ENCODE data around the gene ACOX2. TPM values are rescaled to one million over a fixed set of nuclear protein-coding genes. Genes with fewer than 3 reads are reported as not detected.
A peak's percentile ranks its signal among the peaks of the same experiment; 100 is the strongest.

ACOX2 gene
- total and polyA plus RNA-seq, 2 of the 13 experiments (the other 11 are each of a cell fraction or from before 2014, with no cell fraction given) = 42.6 to 98.5 TPM

DNA sequence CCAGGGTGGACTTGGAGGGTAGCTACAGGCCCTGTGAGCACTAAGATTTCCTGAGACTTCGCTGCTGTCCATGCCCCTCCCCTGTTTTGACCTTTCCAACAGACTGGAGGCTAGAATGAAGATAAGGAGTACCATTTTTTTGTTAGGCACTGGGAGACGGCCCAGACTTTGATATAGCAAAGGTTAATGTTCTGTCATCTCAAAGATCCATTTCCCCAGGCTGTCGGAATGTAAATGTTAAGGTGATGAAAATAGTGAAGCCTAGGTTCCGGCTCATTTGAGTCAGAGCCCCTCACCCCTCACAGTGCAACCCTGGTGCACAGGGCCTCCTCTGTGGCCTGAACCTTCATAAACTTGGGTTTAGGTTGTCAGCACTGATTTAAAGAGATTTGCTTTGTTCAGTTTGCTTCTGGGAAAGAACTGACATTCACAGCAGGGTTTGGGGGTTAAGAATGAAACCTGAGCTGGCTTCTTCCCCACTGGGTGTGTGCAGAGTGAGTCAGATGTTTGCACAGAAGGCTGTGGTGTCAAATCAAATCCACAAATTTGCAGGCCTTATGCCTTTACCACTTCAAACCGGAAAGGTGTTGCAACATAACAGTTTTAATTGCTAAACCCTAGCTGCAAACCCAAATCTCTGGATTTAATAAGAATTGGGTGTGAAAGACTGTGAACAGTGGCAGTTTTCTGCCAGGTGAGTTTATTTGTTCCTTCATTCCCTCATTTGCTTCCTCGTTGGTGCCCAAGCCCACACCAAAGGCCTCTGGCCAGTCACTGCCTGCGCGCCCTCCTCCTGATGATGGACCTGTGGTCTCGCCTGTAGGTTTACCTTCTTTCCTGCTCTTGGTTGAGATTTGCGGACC lies 65.7 kb downstream of the ACOX2 start (continued):
- TF ChIP-seq, protein P1, sequence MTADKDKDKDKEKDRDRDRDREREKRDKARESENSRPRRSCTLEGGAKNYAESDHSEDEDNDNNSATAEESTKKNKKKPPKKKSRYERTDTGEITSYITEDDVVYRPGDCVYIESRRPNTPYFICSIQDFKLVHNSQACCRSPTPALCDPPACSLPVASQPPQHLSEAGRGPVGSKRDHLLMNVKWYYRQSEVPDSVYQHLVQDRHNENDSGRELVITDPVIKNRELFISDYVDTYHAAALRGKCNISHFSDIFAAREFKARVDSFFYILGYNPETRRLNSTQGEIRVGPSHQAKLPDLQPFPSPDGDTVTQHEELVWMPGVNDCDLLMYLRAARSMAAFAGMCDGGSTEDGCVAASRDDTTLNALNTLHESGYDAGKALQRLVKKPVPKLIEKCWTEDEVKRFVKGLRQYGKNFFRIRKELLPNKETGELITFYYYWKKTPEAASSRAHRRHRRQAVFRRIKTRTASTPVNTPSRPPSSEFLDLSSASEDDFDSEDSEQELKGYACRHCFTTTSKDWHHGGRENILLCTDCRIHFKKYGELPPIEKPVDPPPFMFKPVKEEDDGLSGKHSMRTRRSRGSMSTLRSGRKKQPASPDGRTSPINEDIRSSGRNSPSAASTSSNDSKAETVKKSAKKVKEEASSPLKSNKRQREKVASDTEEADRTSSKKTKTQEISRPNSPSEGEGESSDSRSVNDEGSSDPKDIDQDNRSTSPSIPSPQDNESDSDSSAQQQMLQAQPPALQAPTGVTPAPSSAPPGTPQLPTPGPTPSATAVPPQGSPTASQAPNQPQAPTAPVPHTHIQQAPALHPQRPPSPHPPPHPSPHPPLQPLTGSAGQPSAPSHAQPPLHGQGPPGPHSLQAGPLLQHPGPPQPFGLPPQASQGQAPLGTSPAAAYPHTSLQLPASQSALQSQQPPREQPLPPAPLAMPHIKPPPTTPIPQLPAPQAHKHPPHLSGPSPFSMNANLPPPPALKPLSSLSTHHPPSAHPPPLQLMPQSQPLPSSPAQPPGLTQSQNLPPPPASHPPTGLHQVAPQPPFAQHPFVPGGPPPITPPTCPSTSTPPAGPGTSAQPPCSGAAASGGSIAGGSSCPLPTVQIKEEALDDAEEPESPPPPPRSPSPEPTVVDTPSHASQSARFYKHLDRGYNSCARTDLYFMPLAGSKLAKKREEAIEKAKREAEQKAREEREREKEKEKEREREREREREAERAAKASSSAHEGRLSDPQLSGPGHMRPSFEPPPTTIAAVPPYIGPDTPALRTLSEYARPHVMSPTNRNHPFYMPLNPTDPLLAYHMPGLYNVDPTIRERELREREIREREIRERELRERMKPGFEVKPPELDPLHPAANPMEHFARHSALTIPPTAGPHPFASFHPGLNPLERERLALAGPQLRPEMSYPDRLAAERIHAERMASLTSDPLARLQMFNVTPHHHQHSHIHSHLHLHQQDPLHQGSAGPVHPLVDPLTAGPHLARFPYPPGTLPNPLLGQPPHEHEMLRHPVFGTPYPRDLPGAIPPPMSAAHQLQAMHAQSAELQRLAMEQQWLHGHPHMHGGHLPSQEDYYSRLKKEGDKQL (CRISPR knock-in tag; IDR thresholded peaks at IDR 0.05; ENCODE audit: low read depth) = peak; percentile 81; the same call in 1 of the 2 replicates
- TF ChIP-seq ZNF678 (CRISPR knock-in tag; IDR thresholded peaks at IDR 0.05) (no peak), ZNF33B (CRISPR knock-in tag; IDR thresholded peaks at IDR 0.05) (peak; percentile 58; the same call in 1 of the 2 replicates), ZFX (CRISPR knock-in tag; IDR thresholded peaks at IDR 0.05; ENCODE audit: low read depth) (peak; percentile 81), GTF2F1 (IDR thresholded peaks at IDR 0.05; ENCODE audit: low read length) (no peak), GFI1 (CRISPR knock-in tag; IDR thresholded peaks at IDR 0.05; ENCODE audit: borderline replicate concordance) (peak; percentile 100), PRPF4 (IDR thresholded peaks at IDR 0.05; ENCODE audit: low read depth, low read length, poor library complexity, severe bottlenecking) (no peak)
- TF ChIP-seq, protein P2, sequence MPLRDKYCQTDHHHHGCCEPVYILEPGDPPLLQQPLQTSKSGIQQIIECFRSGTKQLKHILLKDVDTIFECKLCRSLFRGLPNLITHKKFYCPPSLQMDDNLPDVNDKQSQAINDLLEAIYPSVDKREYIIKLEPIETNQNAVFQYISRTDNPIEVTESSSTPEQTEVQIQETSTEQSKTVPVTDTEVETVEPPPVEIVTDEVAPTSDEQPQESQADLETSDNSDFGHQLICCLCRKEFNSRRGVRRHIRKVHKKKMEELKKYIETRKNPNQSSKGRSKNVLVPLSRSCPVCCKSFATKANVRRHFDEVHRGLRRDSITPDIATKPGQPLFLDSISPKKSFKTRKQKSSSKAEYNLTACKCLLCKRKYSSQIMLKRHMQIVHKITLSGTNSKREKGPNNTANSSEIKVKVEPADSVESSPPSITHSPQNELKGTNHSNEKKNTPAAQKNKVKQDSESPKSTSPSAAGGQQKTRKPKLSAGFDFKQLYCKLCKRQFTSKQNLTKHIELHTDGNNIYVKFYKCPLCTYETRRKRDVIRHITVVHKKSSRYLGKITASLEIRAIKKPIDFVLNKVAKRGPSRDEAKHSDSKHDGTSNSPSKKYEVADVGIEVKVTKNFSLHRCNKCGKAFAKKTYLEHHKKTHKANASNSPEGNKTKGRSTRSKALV (CRISPR knock-in tag; IDR thresholded peaks at IDR 0.05) = 0 out of 2 replicates have a peak, but pooled peaks have one; percentile 68
- TF ChIP-seq, protein P3, sequence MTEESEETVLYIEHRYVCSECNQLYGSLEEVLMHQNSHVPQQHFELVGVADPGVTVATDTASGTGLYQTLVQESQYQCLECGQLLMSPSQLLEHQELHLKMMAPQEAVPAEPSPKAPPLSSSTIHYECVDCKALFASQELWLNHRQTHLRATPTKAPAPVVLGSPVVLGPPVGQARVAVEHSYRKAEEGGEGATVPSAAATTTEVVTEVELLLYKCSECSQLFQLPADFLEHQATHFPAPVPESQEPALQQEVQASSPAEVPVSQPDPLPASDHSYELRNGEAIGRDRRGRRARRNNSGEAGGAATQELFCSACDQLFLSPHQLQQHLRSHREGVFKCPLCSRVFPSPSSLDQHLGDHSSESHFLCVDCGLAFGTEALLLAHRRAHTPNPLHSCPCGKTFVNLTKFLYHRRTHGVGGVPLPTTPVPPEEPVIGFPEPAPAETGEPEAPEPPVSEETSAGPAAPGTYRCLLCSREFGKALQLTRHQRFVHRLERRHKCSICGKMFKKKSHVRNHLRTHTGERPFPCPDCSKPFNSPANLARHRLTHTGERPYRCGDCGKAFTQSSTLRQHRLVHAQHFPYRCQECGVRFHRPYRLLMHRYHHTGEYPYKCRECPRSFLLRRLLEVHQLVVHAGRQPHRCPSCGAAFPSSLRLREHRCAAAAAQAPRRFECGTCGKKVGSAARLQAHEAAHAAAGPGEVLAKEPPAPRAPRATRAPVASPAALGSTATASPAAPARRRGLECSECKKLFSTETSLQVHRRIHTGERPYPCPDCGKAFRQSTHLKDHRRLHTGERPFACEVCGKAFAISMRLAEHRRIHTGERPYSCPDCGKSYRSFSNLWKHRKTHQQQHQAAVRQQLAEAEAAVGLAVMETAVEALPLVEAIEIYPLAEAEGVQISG (CRISPR knock-in tag; IDR thresholded peaks at IDR 0.05) = peak; percentile 70; the same call in 1 of the 2 replicates
- TF ChIP-seq, protein P4, sequence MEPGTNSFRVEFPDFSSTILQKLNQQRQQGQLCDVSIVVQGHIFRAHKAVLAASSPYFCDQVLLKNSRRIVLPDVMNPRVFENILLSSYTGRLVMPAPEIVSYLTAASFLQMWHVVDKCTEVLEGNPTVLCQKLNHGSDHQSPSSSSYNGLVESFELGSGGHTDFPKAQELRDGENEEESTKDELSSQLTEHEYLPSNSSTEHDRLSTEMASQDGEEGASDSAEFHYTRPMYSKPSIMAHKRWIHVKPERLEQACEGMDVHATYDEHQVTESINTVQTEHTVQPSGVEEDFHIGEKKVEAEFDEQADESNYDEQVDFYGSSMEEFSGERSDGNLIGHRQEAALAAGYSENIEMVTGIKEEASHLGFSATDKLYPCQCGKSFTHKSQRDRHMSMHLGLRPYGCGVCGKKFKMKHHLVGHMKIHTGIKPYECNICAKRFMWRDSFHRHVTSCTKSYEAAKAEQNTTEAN (CRISPR knock-in tag; conservative IDR thresholded peaks at IDR 0.05) = peak; percentile 89; the same call in 1 of the 2 replicates
- TF ChIP-seq, protein P5, sequence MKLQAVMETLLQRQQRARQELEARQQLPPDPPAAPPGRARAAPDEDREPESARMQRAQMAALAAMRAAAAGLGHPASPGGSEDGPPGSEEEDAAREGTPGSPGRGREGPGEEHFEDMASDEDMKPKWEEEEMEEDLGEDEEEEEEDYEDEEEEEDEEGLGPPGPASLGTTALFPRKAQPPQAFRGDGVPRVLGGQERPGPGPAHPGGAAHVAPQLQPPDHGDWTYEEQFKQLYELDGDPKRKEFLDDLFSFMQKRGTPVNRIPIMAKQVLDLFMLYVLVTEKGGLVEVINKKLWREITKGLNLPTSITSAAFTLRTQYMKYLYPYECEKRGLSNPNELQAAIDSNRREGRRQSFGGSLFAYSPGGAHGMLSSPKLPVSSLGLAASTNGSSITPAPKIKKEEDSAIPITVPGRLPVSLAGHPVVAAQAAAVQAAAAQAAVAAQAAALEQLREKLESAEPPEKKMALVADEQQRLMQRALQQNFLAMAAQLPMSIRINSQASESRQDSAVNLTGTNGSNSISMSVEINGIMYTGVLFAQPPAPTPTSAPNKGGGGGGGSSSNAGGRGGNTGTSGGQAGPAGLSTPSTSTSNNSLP (IDR thresholded peaks at IDR 0.05; ENCODE audit: low read depth, low read length) = peak; percentile 92
- TF ChIP-seq, protein P6, sequence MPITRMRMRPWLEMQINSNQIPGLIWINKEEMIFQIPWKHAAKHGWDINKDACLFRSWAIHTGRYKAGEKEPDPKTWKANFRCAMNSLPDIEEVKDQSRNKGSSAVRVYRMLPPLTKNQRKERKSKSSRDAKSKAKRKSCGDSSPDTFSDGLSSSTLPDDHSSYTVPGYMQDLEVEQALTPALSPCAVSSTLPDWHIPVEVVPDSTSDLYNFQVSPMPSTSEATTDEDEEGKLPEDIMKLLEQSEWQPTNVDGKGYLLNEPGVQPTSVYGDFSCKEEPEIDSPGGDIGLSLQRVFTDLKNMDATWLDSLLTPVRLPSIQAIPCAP (CRISPR knock-in tag; IDR thresholded peaks at IDR 0.05; ENCODE audit: low read depth) = no peak
